CD4-positive, alpha-beta T cell treated with Interleukin-10 for 1 hour (primary cell): ENCODE results near the gene SPATA3.

Experiments
- DNase-seq: peaks from one replicate; pipeline ENCODE4 v3.0.0-alpha.2; 2020

SPATA3 gene

DNA sequence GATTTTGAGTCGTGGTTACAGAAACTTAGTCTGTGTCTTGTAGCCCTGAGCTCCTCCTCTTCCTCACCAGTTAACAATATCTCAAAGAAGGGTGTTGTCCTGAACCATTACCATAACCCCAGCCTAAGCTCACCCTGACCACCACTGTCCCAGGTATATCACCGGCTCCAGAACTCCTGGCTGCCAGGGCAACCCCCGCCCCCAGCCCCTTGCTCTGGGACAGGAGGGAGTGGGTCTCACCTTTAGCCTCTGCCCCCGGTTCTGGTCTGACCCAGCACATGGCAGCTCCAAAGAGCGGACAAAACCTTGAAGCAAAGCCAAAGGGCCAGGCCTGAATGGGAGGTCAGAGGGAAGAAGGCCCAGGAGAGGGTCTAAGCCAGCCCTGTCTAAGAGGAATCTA lies 55.2 kb downstream of the SPATA3 start:
- DNase-seq, result no peak

DNA sequence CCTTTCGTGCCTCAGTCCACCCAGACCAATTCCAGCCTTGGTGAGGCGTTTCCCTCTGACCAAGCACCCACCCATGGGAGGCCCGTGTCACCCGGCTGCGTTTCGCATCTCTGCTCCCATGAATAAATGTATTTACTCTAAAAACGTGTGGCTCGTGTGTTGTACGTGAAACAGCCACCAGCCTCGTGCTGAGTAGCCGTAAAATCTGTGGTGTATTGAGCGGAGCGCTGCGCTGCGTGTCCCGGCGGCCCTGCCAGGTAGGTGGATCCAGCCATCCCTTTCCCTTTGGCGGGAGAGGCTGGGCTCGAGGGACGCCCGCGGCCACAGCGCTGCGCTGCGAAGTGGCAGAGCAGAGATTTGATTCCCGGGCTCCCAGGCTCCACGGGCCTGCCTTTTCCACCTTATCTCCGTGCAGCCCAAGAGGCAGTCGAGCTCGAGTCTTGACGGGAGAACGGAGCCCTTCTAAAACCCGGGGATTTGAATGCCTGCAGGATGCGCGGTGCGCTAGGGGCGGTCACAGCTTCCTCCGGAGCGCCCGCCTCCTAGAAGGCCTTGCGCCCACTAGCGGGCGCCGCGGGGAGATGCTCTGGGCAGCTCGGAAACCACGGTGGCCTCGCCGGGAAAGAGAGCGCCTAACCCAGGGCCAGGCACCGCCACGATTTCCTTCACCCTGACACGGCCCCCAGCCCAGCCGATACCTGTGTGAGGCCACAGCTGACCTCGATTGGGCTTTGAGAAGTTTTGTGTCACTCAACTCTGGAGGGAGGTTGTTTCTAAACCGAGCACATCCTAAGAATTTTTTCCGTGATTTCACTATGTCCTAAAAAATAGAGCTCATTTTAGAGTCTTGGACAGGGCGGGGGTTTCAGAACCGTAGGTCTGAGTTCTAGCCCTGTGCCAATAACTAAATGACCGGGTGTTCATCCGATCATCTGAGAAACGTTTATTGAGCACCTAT lies 56.9 kb downstream of the SPATA3 start:
- peak; percentile 87 for DNase-seq

DNA sequence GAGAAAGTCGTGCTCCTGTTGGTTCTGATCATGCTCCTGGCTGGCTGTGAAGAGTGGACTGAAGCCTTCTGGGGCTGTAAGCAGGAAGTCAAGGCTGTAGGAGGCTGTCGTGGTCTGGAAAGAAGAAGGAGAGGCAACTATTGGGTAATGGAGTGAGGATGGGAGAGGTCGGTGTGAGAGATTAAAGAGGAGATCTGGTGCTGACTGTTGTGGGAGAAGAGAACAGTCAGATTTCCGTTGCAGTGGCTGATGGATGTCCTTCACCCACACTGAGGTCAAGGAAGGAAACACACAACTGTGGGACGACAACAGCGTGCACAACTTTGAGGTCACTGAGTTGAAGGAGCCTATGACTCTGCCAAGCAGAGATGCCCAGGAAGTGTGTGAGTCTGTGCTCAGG lies 57.9 kb downstream of the SPATA3 start:
- DNase-seq, result no peak

DNA sequence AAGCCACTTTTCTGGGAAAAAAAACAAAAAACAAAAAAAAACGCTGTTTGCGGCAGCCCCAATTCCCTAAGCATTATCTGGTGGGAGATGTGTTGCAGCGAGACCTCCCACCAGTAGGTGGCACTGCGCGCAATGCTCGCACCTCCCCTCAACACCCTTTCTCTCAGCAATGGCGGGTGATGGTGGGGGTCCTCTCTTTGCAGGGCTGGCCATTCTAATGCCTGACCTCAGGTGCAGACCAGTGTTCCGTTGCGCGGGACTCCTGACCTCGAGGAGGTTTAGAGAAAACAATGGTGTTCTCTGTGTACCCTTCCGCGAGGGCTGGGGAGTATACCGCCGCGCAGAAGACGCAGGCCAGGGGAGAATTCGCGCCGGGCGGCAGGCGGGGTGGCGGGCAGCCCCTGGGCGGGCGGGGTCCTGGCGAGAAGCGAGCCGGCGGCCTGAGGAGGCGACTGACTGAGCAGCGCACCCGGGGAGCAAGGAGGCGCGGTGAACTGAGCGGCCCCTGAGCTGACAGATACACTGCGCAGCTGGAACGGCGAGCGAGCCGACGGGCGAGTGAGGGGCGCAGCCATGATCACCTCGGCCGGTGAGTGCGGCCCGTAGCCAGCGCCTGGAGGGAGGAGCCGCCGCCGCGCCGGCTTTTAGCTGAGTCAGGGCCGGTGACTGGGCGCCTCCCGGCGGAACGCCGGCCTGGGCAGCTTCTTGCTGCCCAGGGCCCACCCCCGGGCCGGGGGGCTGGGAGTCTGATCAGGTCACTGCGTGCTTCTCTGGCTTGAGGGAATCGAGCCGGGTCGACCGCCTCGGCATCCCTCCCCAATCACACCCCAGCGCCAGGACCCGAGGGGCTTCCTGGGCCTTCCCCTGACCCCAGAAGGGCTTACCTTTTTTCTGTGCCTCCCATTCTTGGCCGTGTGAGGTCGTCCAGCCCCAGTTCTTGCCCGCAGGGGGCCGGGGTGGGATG lies 60.8 kb downstream of the SPATA3 start, which contains the start of gene PSMD1:
Gene PSMD1, plus strand, starts transcription at position 415 of the 964 bp plus-strand sequence. Its CDS starts 159 bp downstream, at position 574.
- DNase-seq, result peak; percentile 95

DNA sequence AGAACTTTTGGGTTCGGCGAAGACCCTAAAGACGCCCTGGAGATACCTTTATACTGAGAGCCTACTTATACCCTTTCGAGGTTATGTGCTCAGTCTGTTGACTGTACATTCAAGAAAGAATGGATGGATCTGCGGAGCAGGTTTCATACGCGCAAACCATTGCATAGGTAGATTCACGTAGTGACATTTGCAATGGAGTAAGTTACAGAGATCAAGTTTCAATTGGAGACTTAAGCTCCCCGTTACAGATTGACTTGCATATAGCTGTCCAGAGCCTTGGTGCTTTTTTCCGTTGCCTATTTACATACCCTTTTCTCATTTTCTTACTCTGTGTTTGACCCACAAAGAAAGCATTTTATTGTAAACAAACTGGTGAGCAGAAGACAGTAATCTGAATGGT lies 61.7 kb downstream of the SPATA3 start:
- DNase-seq, result no peak
